NCI-H1694 treated with DMSO at 0.1 percent for 48 hours (cell line): ENCODE data around the gene COL28A1.
"Not testable (repeated sequence)": the region's sequence is repeated elsewhere in the genome, so short reads cannot be mapped to it uniquely, and the experiment has no call there.

Experiments used
- DNase-seq: peaks from one replicate; lab custom pipeline; 2025; lab: John Stamatoyannopoulos, UW

COL28A1 gene

DNA sequence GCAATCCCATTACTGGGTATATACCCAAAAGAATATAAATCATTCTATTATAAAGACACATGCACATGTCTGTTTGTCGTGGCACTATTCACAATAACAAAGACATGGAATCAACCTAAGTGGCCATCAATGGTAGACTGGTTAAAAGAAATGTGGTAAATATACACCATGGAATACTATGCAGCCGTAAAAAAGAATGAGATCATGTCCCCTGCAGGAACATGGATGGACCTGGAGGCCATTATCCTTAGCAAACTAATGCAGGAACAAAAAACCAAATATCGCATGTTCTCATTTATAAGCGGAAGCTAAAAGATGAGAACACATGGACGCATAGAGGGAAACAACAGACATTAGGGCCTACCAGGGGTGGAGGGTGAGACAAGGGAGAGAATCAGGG, 25.9 kb upstream of the COL28A1 start:
- not testable (repeated sequence) for DNase-seq

DNA sequence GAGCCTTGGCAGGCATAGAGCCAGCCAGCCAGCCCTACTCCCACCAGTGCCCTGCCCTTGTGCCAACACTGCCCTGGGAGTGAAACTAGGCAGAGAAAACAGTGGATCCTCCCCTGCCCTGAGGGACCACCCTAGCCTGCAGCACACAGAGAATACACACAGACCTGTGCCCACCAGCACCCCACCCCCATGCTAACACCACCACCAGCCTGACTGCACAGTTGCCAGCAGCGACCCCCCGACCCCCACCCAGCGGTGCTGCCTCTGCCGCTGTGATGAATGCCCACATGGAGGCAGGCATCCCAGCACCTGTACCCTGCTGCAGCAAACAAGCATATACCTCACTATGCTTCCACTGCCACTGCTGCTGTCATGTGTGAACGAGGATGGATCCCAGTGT, 21.6 kb upstream of the COL28A1 start:
- no peak for DNase-seq

DNA sequence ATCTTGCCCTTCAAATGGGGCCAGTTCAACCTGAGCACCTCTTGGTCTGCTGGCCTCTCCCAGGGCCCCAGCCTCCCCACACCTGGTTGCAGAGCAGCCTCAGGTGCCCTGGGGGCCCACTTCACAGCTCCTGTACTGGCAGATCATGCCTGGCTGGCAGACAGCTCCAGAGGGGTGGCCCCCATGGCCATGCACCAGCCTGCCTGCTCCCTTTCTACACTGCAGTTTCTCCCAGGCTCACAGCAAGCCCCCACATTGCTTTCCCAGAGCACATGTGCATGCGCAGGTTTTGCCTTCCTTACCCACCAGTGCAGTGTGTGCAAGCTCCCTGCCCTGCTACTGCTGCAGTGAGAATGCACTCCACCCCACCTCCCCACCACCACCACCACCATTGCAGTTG, 21.2 kb upstream of the COL28A1 start:
- DNase-seq: no peak

DNA sequence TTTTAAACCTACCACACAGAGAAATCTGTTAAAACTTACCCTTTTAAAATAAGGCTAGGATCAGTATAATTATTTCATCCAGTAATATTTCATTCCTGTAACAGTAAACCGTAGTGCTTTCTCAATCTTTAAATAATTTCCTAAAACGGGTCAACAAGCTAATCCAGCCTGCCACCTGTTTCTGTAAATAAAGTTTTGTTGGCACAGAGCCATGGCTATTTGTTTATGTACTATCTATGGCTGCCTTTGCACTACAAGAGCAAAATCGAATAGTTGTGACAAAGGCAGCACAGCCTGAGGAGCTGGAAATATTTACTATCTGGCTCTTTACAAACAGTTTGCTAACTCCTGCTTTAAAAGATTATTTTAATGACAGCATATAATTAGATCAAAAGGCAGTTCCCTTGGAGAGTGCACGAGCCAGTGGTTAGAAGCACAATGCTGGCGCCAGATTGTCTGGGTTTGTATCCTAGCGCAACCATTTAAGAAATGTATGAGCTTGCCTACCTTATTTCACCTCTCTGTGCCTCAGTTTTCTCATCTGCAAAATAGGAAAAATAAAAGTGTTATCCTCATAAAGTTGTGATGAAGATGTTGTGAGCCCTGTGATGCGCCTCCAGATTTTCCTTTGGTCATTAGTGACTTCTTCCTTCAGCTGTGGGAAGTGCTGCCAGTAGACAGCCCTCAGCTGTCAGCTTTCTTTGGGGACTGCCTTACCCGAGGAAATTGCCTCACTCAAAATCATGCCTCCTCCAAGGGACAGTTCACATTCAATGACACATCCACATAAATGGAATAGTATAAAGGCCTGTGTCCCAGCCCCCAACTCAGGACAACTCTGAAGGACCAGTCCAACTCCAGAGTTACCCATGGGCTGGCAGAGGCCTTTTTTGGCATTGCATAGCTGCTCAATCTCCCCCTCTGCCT, 19.2 kb upstream of the COL28A1 start:
- peak; percentile 79 for DNase-seq

DNA sequence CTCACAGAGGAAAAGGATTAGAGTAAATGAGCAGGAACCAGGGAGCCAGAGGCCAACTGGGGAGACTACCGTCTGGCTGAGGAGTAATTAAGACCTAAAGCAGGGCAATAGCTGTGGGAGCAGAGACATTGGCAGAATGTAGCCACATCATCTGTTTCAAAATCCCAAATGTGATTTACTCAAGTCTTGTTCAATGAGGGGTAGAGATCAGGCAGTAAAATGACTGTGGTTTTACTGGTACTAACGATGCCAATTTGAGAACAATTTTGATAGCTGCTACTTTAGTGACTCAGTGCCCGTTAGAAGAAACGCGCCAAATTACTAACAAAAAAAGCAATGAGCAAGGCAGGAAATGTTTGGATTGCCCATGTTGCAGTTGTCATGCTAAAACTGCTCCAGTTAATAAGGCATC, 18.4 kb upstream of the COL28A1 start:
- DNase-seq: peak; percentile 30

DNA sequence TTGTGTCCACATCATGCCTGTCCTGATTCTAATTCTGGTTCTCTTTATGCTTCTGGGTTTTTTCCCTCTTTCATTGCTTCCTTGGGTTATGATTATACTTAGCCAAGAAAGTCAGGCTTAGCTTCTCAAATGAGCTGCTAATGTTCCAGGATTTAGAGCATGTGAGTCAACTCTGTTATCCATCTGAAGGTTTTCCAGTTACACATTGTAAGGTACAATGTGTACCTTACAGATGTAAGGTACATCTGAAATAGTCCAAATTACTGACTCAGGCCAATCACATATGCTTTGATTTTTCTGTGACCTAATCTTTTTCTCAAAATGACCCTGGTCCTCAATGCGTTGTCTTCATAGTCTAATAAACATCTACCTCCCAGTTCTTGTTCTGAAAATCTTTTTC, 17.7 kb upstream of the COL28A1 start:
- no peak for DNase-seq

DNA sequence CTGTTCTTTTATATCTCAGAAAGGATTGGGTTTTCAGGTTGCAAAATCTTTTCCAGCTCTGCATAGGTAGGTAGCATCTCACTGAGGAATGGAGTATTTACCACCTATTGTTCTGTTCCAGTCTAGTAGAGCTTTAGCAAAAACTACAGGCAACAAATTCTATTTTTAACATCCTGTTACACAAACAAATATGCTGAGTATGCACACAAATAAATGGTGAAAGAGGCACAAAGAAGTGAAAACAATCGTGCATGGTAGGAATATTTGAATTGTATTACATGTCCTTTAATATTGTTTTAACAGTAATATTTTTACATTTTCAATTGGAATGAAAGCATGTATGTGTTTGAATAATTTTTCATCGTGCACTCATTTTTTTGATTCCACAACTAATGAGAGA, 16.5 kb upstream of the COL28A1 start:
- DNase-seq: no peak

DNA sequence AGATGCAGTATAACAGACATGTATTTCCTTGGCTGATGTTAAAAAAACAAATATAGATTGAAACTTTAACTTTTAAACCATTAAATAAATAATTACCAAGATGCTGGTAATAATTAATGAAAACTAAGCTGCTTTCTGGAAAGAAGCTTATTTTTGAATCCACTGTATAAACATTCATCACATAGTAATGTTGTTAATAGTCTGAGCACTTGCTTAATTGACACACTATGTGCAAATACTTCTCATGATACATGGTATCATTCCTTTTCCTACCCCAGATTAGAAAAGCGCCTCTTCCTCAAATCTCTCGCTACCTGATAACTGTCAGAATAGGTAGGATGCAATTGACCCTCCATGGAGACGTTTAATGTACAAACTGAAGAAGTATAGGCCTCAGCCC, 15.0 kb upstream of the COL28A1 start:
- no peak for DNase-seq

DNA sequence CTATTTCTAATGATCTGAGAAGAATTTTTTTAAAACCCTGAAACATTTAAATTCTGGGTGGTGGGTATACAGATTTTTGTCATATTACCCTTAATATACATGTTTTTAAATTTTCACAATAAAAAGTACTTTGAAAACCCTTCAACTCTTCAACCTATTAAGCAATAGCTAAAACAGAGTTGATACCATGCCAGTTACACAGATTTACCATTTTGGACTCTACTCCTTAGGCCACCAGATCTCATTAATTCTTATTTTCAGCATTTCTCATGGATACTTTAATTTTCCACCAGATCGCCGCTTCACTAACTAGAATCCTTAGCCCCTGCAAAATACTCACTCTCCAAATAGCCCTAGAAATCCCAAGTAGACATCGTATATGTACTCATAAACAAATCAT, 12.7 kb upstream of the COL28A1 start:
- no peak for DNase-seq

DNA sequence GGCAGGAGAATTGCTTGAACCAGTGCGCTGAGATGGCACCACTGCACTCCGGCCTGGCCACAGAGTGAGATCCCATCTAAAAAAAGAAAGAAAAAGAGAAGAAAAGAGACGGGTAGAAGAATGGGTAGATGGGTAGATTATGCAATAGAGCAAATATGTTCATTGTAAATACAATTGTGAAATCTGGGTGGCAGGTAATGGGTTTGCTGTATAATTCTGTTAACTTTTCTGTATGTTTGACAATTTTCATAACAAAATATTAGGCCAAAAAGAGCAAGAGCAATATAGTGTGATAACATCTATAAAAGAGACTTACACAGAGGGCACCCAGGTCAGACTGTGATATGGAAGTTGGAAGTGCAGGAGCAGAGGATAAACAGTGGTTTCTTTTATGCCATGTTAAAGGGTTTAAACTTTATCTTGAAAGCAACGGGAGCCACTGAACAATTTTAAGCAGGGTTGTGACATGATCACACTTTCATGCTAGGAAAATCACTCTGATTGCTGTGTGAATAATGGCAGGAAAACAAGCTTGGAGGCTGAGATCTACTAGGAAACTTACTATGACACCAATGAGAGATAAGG, 6.7 kb upstream of the COL28A1 start:
- DNase-seq: no peak

DNA sequence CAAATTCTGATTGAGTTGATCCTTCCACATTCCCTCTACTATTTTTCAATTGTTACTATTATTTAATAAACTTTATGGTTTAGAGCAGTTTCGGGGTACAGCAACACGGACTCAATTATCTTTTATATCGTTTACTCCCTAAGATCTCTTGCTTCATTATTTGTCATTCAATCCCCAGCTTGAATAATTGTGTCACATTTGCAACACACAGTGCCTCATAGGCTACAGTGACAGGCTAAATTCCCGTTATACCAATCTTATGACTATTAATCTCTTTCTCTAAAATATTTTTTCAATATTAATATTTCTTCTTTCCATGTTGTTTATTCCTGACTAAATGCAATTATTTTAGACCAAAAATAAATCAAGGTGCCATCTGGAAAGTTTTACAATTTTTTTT, 4.0 kb upstream of the COL28A1 start:
- DNase-seq: no peak

DNA sequence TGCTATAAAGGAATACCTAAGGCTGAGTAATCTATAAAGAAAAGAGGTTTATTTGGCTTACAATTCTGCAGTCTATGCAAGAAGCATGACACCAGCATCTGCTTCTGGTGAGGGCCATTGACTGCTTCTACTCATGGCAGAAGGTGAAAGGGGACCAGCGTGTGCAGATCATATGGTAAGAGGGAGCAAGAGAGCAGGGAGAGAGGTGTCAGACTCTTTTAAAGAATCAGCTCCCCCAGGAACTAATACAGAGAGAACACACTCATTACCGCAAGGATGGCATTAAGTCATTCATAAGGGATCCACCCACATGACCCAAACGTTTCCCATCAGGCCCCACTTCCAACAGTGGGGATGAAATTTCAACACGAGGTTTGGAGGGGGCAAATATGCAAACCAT, 3.5 kb upstream of the COL28A1 start:
- DNase-seq: no peak

DNA sequence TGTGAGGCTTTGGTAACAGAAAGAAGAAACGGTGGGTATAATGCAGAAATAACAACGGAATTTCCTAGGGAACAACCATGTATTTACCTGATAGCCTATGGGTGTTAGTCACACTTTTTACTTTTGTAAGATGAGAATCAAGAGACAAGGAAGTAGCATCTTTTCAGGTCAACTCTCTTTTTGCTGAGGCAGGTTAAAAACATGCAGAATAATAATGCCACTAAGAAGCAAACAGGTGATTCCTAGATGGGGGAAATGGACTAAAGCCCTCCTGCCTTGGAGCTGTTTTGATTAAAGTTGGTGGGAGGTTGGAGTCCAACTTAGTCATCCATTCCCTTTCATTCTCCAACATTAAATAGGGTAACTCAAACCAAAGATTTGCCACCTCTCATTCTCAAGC, 2.0 kb upstream of the COL28A1 start:
- no peak for DNase-seq

DNA sequence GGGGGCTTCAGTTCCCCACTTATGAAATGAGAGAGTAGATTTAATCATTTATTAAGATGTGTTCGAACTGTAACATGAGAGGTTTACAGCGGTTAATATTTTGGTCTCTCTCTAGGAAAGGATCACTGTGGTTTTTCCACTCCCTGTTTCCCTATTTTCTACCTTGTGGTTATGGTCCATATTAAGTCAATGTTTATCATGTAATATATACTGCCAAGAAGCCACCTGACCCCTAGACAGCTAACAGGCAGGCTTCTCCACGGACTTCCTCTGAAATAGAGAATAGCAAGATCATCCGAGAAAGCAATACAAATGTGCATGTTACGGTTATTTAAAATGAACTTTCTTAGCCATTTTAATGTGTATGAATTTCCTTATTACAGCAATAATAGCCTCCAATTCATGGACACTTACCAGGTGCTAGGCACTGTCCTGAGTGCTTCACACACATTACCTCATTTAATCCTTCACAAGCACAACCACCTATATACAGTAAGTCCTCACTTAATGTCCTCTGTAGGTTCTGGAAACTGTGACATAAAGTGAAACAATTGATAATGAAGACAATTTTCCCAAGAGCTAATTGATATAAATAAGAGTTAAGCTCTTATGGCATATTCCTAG, 835 bp upstream of the COL28A1 start:
- no peak for DNase-seq

DNA sequence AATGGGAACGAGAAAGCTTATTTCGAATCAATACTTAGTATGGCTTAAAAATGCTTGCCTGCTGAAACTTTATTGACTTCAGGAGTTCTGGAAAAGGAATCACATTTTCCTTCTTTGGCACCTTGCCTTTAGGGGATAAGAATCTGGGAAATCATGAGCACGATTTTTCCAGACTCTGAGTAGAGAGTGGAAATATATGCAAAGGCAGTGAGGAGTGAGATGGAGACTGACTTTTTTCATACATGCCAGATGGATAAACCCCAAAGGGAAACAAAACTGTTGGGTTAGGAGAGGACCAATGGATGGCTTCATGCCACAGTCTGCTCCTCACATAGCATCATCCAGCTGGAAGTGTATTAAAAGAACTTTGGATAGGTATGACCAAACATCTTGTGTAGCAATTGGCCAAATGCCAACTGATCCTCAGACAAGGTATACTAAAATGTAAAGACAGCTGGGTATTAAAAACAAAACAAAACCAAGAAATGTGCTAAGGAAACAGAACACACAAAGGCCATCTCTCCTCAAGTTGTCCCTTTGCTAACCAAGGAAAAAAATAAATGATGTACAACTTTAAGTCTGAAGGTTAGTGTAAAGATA, 1.7 kb downstream of the COL28A1 start:
- no peak for DNase-seq

DNA sequence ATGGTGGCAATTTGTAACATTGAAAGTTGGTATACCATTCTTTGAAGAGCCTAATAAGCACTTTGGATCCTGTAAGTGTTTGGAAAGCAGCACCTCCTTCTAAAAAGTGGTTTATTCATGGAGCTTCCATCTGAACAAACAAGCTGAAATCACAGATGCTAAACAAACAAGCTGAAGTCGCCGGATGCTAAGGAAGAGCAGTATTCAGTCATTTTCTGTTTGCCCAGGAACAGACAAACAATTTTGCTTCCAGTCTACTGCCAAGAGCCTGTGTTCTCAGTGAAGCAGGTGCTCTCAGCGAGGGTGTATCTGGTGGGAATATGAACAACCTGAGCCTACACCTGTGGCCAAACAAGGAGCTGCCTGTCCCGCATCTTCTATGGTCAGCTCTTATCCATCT, 6.3 kb downstream of the COL28A1 start:
- no peak for DNase-seq

DNA sequence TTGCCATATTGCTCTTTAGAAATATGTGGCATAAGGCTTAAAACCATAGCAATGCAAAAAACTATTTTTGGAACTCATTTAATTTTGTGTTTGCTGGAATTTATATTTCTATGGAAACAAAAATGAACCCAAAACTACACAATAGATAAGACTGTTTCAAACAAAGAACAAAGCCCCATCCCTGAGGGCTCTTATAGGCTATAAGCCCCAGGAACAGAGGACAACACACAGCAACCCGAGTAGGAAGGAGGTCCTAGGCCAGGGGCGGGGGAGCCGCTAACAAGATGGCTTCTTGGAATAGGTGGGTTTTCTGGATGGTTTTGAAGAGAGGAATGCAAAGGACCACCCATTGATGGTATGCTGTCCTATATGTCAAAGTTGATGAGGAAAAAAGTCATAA, 8.6 kb downstream of the COL28A1 start:
- DNase-seq: no peak

DNA sequence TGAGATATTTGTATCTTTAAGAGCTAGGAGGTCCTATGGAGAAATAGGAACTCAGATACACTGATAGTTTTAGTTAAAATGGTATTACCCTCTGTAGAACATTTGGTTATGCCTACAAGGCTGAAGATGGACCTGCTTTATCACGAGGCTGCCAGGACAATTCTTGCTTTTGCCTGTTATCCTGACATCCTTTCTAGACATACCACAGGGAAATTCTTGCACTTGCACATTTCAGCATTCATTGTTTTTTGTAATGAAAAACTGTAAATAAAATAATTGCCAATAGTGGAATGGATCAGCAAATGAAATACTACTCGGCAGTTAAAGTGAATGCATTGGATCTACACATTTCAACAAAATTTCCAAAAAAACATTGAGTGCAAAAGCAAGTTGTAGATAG, 9.7 kb downstream of the COL28A1 start:
- DNase-seq: no peak

DNA sequence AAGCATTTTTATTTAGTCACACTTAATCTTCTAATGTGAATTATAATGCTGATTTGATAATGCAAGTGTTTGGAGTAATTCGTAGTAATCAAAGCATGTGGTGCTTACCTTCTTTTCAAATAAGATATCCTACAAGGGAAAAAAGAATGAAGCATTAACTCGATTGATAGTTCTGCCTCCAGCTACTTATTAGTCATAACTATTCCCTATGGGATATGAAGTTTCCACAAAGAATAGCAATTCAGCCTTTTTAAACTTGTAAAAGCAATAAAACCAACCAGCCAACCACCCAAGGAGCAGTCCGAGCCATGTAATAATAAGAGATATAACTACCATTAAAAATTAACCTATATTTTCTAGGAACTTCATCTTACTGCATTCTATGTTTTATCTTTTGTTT, 11.6 kb downstream of the COL28A1 start:
- DNase-seq: no peak

DNA sequence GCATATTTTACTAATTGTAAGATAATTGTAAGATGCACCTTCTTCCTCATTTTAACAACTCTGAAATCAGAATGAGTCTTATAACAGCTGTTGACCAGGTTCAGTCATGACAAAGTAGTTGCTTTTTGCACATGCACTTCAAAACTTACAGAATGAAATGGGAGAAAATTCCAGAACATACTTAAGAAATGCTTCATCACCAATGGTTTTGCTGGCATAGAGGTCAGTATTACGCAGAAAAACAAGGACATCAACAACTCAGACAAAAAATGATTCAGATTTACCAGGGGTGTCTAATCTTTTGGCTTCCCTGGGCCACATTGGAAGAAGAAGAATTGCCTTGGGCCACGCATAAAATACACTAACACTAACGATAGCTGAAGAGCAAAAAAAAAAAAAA, 13.3 kb downstream of the COL28A1 start:
- no peak for DNase-seq

DNA sequence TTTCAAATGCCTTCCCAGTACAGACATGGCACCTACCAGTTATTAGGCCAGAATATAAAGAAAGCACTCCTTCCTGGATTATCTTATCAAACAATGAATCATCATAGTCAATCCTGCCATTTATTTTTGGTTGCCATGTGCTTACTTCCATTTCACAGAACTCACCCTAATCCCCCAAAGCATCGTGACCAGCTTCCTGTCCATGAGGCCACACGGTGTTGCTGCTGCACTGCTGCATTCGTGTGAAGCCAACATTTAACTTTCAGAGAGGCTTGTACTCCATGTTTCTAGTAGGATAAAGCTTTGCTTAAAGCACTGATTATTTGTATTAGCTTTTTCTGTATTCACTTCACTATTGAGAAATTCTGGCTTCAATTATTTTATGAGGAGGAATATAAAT, 14.4 kb downstream of the COL28A1 start:
- no peak for DNase-seq

DNA sequence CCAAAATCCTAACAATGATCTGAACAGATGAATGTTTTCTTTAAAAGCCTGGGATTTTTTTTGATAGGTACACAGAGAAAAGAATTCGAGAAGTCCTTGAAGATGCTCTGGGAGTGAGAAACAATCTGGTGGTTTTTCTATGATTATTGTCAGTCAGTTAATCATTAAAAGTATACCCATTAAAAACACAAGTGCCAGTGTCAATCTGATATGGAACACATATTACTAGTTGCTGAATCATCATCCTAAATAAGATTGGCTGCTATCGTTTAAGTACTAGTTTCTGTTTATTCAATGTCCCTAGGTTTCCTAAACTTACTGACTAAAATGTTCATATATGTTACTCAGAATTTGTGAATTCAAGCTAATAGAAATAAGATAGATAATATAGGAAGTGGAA, 16.1 kb downstream of the COL28A1 start:
- DNase-seq: no peak

DNA sequence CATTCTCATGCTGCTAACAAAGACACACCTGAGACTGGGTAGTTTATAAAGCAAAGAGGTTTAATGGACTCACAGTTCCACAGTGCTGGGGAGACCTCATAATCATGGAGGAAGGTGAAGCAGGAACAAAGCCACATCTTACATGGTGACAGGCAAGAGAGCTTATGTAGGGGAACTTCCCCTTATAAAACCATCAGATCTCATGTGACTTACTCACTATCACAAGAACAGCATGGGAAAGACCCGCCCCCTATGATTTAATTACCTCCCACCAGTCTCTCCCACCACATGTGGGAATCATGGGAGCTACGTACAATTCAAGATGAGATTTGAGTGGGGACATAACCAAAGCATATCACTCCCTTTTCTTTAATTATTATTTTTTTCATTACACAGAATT, 16.6 kb downstream of the COL28A1 start:
- DNase-seq: no peak
